Coronary artery (tissue), 2 donors: Measurements from ENCODE around the gene KCNJ15.

ENCODE experiments used
- DNase-seq: peaks from one replicate; pipeline ENCODE4 v3.0.0-alpha.2; 2017; ENCODE audit warnings: low spot score
- H3K27ac ChIP-seq, 2 donors: fragments of 200-600 bp; sonication (generic); one replicate each; pipeline ENCODE4 v1.5.1; 2016 to 2019
- H3K4me3 ChIP-seq: fragments of 200-600 bp; sonication (generic); 2 replicates; pipeline ENCODE4 v1.5.1; 2016; ENCODE audit warnings: mild to moderate bottlenecking, moderate library complexity
- CTCF ChIP-seq: fragments of 200-600 bp; sonication (generic); IDR thresholded peaks from one replicate; pipeline ENCODE4 v1.5.1; 2019; ENCODE audit warnings: antibody characterized with exemption

KCNJ15 gene

GRCh38 chr21:38254970-38255369 lies 1.8 kb upstream of the KCNJ15 start:
- DNase-seq = no peak
- Histone ChIP-seq H3K4me3 (no peak overlapping the region), H3K27ac (no peak overlapping the region)
- no peak for TF ChIP-seq CTCF

GRCh38 chr21:38255571-38256117 lies 1.1 kb upstream of the KCNJ15 start:
- no peak overlapping the region for H3K4me3 ChIP-seq
- no peak for DNase-seq
- no peak for TF ChIP-seq CTCF
- H3K27ac ChIP-seq = no peak overlapping the region

GRCh38 chr21:38257667-38258066 lies 876 bp downstream of the KCNJ15 start:
- Histone ChIP-seq H3K4me3 (no peak overlapping the region), H3K27ac (no peak overlapping the region)
- no peak for TF ChIP-seq CTCF
- no peak for DNase-seq

- no peak overlapping the region for H3K27ac ChIP-seq
- H3K4me3 ChIP-seq = no peak overlapping the region
- no peak for DNase-seq
- no peak for TF ChIP-seq CTCF
Measured at GRCh38 chr21:38258521-38259485, 2.0 kb downstream of the KCNJ15 start.

- no peak for DNase-seq
- TF ChIP-seq CTCF = no peak
- Histone ChIP-seq H3K4me3 (no peak overlapping the region), H3K27ac (no peak overlapping the region)
Measured at GRCh38 chr21:38259665-38260064, 2.9 kb downstream of the KCNJ15 start.

- no peak overlapping the region for H3K4me3 ChIP-seq
- TF ChIP-seq CTCF = no peak
- no peak overlapping the region for H3K27ac ChIP-seq
- DNase-seq = no peak
Measured at GRCh38 chr21:38260426-38260825, 3.6 kb downstream of the KCNJ15 start.

- no peak for DNase-seq
- Histone ChIP-seq H3K4me3 (no peak overlapping the region), H3K27ac (no peak overlapping the region)
- TF ChIP-seq CTCF = no peak
Measured at GRCh38 chr21:38261851-38262250, 5.1 kb downstream of the KCNJ15 start.
